Measurements from ENCODE around the gene GPC5. TPM values are rescaled to one million over a fixed set of nuclear protein-coding genes. Genes with fewer than 3 reads are reported as not detected.

GPC5 gene
- total RNA-seq, 1 donor from 2014 or later, result 2.5 TPM

DNA sequence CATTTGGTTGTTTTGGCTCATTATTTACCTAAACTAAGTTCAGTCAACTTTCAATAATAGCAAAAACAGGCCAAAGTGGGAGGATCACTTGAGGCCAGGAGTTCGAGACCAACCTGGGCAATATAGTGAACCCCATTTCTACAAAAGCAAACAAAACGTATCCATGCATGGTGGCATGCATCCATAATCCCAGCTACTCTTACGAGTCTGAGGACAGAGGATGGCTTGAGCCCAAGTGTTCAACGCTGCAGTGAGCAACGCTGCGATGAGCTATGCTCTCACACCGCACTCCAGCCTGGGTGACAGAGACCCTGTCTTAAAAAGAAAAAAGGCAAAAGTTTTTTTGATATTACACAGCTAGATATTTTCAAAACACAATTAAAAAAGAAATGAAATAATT, 1258.2 kb downstream of the GPC5 start:
- H3K4me1 Mint-ChIP-seq, result peaks cover 6% of the 10 kb centered on the region
- H3K4me3 Mint-ChIP-seq, result no peak overlapping the region
- no peaks in the 10 kb centered on the region for H3K27me3 Mint-ChIP-seq (ENCODE audit: low read depth)
- H3K9me3 Mint-ChIP-seq, result peaks cover 10% of the 10 kb centered on the region
- DNase-seq (ENCODE audit: low spot score in 2 of 2, unreplicated experiment in 2 of 2), result no peak
- no peaks in the 10 kb centered on the region for H3K36me3 Mint-ChIP-seq
- no peak overlapping the region for H3K27ac Mint-ChIP-seq
- TF ChIP-seq, protein P1, sequence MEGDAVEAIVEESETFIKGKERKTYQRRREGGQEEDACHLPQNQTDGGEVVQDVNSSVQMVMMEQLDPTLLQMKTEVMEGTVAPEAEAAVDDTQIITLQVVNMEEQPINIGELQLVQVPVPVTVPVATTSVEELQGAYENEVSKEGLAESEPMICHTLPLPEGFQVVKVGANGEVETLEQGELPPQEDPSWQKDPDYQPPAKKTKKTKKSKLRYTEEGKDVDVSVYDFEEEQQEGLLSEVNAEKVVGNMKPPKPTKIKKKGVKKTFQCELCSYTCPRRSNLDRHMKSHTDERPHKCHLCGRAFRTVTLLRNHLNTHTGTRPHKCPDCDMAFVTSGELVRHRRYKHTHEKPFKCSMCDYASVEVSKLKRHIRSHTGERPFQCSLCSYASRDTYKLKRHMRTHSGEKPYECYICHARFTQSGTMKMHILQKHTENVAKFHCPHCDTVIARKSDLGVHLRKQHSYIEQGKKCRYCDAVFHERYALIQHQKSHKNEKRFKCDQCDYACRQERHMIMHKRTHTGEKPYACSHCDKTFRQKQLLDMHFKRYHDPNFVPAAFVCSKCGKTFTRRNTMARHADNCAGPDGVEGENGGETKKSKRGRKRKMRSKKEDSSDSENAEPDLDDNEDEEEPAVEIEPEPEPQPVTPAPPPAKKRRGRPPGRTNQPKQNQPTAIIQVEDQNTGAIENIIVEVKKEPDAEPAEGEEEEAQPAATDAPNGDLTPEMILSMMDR (IDR thresholded peaks at IDR 0.05; ENCODE audit: unreplicated experiment), result no peak

GRCh38 chr13:92657565-92657964, 1259.1 kb downstream of the GPC5 start:
- peaks cover 10% of the 10 kb centered on the region for H3K9me3 Mint-ChIP-seq
- H3K4me1 Mint-ChIP-seq, result peaks cover 8% of the 10 kb centered on the region
- no peak overlapping the region for H3K4me3 Mint-ChIP-seq
- no peak overlapping the region for H3K27ac Mint-ChIP-seq
- H3K36me3 Mint-ChIP-seq, result no peaks in the 10 kb centered on the region
- H3K27me3 Mint-ChIP-seq (ENCODE audit: low read depth), result no peaks in the 10 kb centered on the region
- no peak for DNase-seq (ENCODE audit: low spot score in 2 of 2, unreplicated experiment in 2 of 2)
- TF ChIP-seq, protein P1 (IDR thresholded peaks at IDR 0.05; ENCODE audit: unreplicated experiment), result no peak

GRCh38 chr13:92658293-92658692, 1259.9 kb downstream of the GPC5 start:
- no peak overlapping the region for H3K4me3 Mint-ChIP-seq
- H3K4me1 Mint-ChIP-seq, result peaks cover 8% of the 10 kb centered on the region
- H3K27me3 Mint-ChIP-seq (ENCODE audit: low read depth), result no peaks in the 10 kb centered on the region
- TF ChIP-seq, protein P1 (IDR thresholded peaks at IDR 0.05; ENCODE audit: unreplicated experiment), result no peak
- no peaks in the 10 kb centered on the region for H3K36me3 Mint-ChIP-seq
- H3K9me3 Mint-ChIP-seq, result peaks cover 10% of the 10 kb centered on the region
- H3K27ac Mint-ChIP-seq, result no peak overlapping the region
- no peak for DNase-seq (ENCODE audit: low spot score in 2 of 2, unreplicated experiment in 2 of 2)

GRCh38 chr13:92661406-92661805, 1263.0 kb downstream of the GPC5 start:
- H3K36me3 Mint-ChIP-seq, result no peaks in the 10 kb centered on the region
- H3K4me1 Mint-ChIP-seq, result peaks cover 8% of the 10 kb centered on the region
- H3K27ac Mint-ChIP-seq, result no peak overlapping the region
- H3K4me3 Mint-ChIP-seq, result no peak overlapping the region
- DNase-seq (ENCODE audit: low spot score in 2 of 2, unreplicated experiment in 2 of 2), result no peak
- no peaks in the 10 kb centered on the region for H3K27me3 Mint-ChIP-seq (ENCODE audit: low read depth)
- TF ChIP-seq, protein P1 (IDR thresholded peaks at IDR 0.05; ENCODE audit: unreplicated experiment), result no peak
- peaks cover 13% of the 10 kb centered on the region for H3K9me3 Mint-ChIP-seq

- TF ChIP-seq, protein P1 (IDR thresholded peaks at IDR 0.05; ENCODE audit: unreplicated experiment), result no peak
- no peak for DNase-seq (ENCODE audit: low spot score in 2 of 2, unreplicated experiment in 2 of 2)
- Mint-ChIP-seq H3K36me3 (no peaks in the 10 kb centered on the region), H3K4me1 (no peaks in the 10 kb centered on the region), H3K27ac (no peak overlapping the region), H3K9me3 (peaks cover 6% of the 10 kb centered on the region), H3K4me3 (no peak overlapping the region), H3K27me3 (ENCODE audit: low read depth) (no peaks in the 10 kb centered on the region)
These were observed 1269.7 kb downstream of the GPC5 start for GRCh38 chr13:92668157-92668556.

GRCh38 chr13:92670096-92670495, 1271.7 kb downstream of the GPC5 start:
- Mint-ChIP-seq H3K4me3 (no peak overlapping the region), H3K27me3 (ENCODE audit: low read depth) (no peaks in the 10 kb centered on the region), H3K27ac (no peak overlapping the region), H3K9me3 (peaks cover 3% of the 10 kb centered on the region), H3K4me1 (peaks cover 6% of the 10 kb centered on the region), H3K36me3 (no peaks in the 10 kb centered on the region)
- DNase-seq (ENCODE audit: low spot score in 2 of 2, unreplicated experiment in 2 of 2), result no peak
- TF ChIP-seq, protein P1 (IDR thresholded peaks at IDR 0.05; ENCODE audit: unreplicated experiment), result no peak
